Measurements from ENCODE around the gene SRXN1. TPM values are rescaled to one million over a fixed set of nuclear protein-coding genes. Genes with fewer than 3 reads are reported as not detected.

Gene SRXN1
- total and polyA plus RNA-seq, 9 of the 15 experiments (the other 6 are each of a cell fraction or from before 2014, with no cell fraction given) = 6.8 to 36.4 (median 21.6) TPM

DNA sequence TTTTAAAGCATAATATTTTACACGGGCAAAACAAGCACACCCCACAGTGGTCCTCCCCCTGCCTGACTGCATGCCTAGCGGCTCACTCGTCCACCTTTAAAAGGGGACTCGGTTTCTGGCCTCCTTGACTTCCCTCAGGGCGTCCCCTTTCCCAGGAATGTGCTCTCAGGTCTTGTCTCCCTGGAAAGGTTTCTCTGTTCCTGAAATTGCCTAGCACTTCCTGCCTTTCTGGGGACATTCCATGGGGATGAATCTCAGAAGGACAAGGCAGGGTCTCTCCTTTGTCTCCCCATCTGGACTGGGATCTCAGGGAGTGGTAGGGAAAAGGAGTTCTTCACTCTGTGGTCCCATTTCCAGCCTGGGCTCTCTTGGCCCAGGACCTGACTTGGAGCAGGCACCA lies 47.8 kb downstream of the SRXN1 start:
- Histone ChIP-seq H3K36me3 (ENCODE audit: control insufficient read depth, insufficient read depth, low read length) (no peaks in the 10 kb centered on the region), H3K4me3 (no peak overlapping the region), H2AFZ (ENCODE audit: low read depth, low read length) (no peak overlapping the region), H3K79me2 (ENCODE audit: control insufficient read depth, insufficient read depth, low read length) (peaks cover 7% of the 10 kb centered on the region; the same call in 2 of the 3 replicates), H4K20me1 (replicated peaks; ENCODE audit: control insufficient read depth, insufficient read depth, low read length) (no peaks in the 10 kb centered on the region), H3K9ac (ENCODE audit: insufficient read depth in 1 of 2, low read depth in 2 of 2, low read length in 2 of 2) (no peak overlapping the region), H3K27me3 (ENCODE audit: control insufficient read depth in 2 of 2, insufficient read depth in 2 of 2, low read length in 2 of 2) (no peaks in the 10 kb centered on the region), H3K27ac (ENCODE audit: extremely low read depth, low read depth, low read length) (no peak overlapping the region), H3K9me1 (ENCODE audit: control insufficient read depth, insufficient read depth, low read length) (no peaks in the 10 kb centered on the region), H3K9me3 (replicated peaks; ENCODE audit: control insufficient read depth, insufficient read depth, low read depth, low read length) (no peaks in the 10 kb centered on the region), H3K4me1 (replicated peaks in 1 of 2; ENCODE audit: control insufficient read depth in 2 of 2, insufficient read depth in 2 of 2, low read length in 2 of 2) (peaks cover 0 to 34% of the 10 kb centered on the region in 2 experiments; a peak in 3 of 5 replicates), H3K4me2 (ENCODE audit: insufficient read depth, low read length) (no peak overlapping the region)
- no TSS peak for BruUV-seq (replicated peaks)
- DNase-seq (ENCODE audit: extremely low read depth in 1 of 4, low spot score in 3 of 4) (no peak), ATAC-seq (no peak), FAIRE-seq (no peak)
- POLR2A ChIA-PET = no interaction called here
- 33% methylated on average over 5 of the region's 5 CpGs for WGBS (ENCODE audit: insufficient coverage, low coverage, missing lambda C conversion rate)
- CTCF ChIA-PET (ENCODE audit: low intra/inter-chr PET ratio) = no interaction called here
- TF ChIP-seq HDGF (IDR thresholded peaks at IDR 0.05) (no peak), ZNF263 (CRISPR knock-in tag; IDR thresholded peaks at IDR 0.05; ENCODE audit: borderline replicate concordance) (no peak), GATA2 (CRISPR knock-in tag; IDR thresholded peaks at IDR 0.05) (no peak), ZNF124 (CRISPR knock-in tag; IDR thresholded peaks at IDR 0.05) (no peak), GATAD2B (IDR thresholded peaks at IDR 0.05; ENCODE audit: borderline replicate concordance) (no peak), PRPF4 (IDR thresholded peaks at IDR 0.05; ENCODE audit: insufficient read depth, low read depth, low read length, poor library complexity, severe bottlenecking) (no peak), BRD4 (IDR thresholded peaks at IDR 0.05) (no peak), SNRNP70 (optimal IDR thresholded peaks at IDR 0.05; ENCODE audit: low read depth, low read length) (no peak), ZC3H8 (IDR thresholded peaks at IDR 0.05) (no peak), ARNT (IDR thresholded peaks at IDR 0.05) (no peak), SRSF7 (optimal IDR thresholded peaks at IDR 0.05; ENCODE audit: low read depth, low read length) (no peak), POLR2A (conservative IDR thresholded peaks at IDR 0.05) (no peak)
- TF ChIP-seq, protein P1, sequence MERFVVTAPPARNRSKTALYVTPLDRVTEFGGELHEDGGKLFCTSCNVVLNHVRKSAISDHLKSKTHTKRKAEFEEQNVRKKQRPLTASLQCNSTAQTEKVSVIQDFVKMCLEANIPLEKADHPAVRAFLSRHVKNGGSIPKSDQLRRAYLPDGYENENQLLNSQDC (CRISPR knock-in tag; IDR thresholded peaks at IDR 0.05) = no peak
- TF ChIP-seq, protein P2, sequence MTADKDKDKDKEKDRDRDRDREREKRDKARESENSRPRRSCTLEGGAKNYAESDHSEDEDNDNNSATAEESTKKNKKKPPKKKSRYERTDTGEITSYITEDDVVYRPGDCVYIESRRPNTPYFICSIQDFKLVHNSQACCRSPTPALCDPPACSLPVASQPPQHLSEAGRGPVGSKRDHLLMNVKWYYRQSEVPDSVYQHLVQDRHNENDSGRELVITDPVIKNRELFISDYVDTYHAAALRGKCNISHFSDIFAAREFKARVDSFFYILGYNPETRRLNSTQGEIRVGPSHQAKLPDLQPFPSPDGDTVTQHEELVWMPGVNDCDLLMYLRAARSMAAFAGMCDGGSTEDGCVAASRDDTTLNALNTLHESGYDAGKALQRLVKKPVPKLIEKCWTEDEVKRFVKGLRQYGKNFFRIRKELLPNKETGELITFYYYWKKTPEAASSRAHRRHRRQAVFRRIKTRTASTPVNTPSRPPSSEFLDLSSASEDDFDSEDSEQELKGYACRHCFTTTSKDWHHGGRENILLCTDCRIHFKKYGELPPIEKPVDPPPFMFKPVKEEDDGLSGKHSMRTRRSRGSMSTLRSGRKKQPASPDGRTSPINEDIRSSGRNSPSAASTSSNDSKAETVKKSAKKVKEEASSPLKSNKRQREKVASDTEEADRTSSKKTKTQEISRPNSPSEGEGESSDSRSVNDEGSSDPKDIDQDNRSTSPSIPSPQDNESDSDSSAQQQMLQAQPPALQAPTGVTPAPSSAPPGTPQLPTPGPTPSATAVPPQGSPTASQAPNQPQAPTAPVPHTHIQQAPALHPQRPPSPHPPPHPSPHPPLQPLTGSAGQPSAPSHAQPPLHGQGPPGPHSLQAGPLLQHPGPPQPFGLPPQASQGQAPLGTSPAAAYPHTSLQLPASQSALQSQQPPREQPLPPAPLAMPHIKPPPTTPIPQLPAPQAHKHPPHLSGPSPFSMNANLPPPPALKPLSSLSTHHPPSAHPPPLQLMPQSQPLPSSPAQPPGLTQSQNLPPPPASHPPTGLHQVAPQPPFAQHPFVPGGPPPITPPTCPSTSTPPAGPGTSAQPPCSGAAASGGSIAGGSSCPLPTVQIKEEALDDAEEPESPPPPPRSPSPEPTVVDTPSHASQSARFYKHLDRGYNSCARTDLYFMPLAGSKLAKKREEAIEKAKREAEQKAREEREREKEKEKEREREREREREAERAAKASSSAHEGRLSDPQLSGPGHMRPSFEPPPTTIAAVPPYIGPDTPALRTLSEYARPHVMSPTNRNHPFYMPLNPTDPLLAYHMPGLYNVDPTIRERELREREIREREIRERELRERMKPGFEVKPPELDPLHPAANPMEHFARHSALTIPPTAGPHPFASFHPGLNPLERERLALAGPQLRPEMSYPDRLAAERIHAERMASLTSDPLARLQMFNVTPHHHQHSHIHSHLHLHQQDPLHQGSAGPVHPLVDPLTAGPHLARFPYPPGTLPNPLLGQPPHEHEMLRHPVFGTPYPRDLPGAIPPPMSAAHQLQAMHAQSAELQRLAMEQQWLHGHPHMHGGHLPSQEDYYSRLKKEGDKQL (CRISPR knock-in tag; IDR thresholded peaks at IDR 0.05; ENCODE audit: borderline replicate concordance) = no peak
- TF ChIP-seq, protein P3, sequence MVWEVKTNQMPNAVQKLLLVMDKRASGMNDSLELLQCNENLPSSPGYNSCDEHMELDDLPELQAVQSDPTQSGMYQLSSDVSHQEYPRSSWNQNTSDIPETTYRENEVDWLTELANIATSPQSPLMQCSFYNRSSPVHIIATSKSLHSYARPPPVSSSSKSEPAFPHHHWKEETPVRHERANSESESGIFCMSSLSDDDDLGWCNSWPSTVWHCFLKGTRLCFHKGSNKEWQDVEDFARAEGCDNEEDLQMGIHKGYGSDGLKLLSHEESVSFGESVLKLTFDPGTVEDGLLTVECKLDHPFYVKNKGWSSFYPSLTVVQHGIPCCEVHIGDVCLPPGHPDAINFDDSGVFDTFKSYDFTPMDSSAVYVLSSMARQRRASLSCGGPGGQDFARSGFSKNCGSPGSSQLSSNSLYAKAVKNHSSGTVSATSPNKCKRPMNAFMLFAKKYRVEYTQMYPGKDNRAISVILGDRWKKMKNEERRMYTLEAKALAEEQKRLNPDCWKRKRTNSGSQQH (CRISPR knock-in tag; IDR thresholded peaks at IDR 0.05) = no peak
- TF ChIP-seq, protein P4, sequence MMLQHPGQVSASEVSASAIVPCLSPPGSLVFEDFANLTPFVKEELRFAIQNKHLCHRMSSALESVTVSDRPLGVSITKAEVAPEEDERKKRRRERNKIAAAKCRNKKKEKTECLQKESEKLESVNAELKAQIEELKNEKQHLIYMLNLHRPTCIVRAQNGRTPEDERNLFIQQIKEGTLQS (IDR thresholded peaks at IDR 0.05) = no peak
- TF ChIP-seq, protein P4 (CRISPR knock-in tag; conservative IDR thresholded peaks at IDR 0.05) = no peak
- in situ Hi-C loops (cut with MboI) = no loop called here
- intact Hi-C loops (cut with micrococcal nuclease) = no loop called here

All from K562 (cell line).